Stimulated activated CD8-positive, alpha-beta memory T cell treated with anti-CD3 and anti-CD28 coated beads, Interleukin-12 subunit alpha, Interleukin-12 subunit beta, amount 100 ng/mL, for 24 hours (primary cell): Measurements from ENCODE around the gene BRWD1.
A peak's percentile ranks its signal among the peaks of the same experiment; 100 is the strongest.

ENCODE experiments used
- DNase-seq: peaks from one replicate; pipeline ENCODE4 v3.0.0-alpha.2; 2020; ENCODE audit errors: extremely low read depth

Gene BRWD1

GRCh38 chr21:39327727-39328126 is 14.3 kb upstream of the BRWD1 start:
- DNase-seq: no peak

- no peak for DNase-seq
These were observed 13.3 kb upstream of the BRWD1 start for GRCh38 chr21:39326607-39327307.

GRCh38 chr21:39325458-39325857 is 12.0 kb upstream of the BRWD1 start:
- DNase-seq: no peak

GRCh38 chr21:39321424-39321823 is 8.0 kb upstream of the BRWD1 start:
- DNase-seq: no peak

- no peak for DNase-seq
These were observed 6.4 kb upstream of the BRWD1 start for GRCh38 chr21:39319814-39320332.

GRCh38 chr21:39319251-39319756 is 5.9 kb upstream of the BRWD1 start:
- no peak for DNase-seq

GRCh38 chr21:39318091-39318959 is 4.9 kb upstream of the BRWD1 start:
- DNase-seq: no peak

GRCh38 chr21:39317134-39318090 is 4.0 kb upstream of the BRWD1 start:
- no peak for DNase-seq

GRCh38 chr21:39316729-39317128 is 3.3 kb upstream of the BRWD1 start:
- DNase-seq: no peak

- DNase-seq: no peak
These were observed 2.4 kb upstream of the BRWD1 start for GRCh38 chr21:39315603-39316445.

- DNase-seq: no peak
These were observed 953 bp upstream of the BRWD1 start for GRCh38 chr21:39314143-39315027.

- DNase-seq: no peak
These were observed 326 bp downstream of the BRWD1 start for GRCh38 chr21:39313042-39313570.

GRCh38 chr21:39312112-39313041 is 1.1 kb downstream of the BRWD1 start:
- peak; percentile 83 for DNase-seq

- no peak for DNase-seq
These were observed 2.3 kb downstream of the BRWD1 start for GRCh38 chr21:39311164-39311563.

- no peak for DNase-seq
These were observed 6.0 kb downstream of the BRWD1 start for GRCh38 chr21:39307466-39307865.

- no peak for DNase-seq
These were observed 12.8 kb downstream of the BRWD1 start for GRCh38 chr21:39300587-39300986.

- no peak for DNase-seq
These were observed 16.5 kb downstream of the BRWD1 start for GRCh38 chr21:39296891-39297290.

GRCh38 chr21:39288987-39289386 is 24.4 kb downstream of the BRWD1 start:
- DNase-seq: no peak
